GM12891 (cell line): Measurements from ENCODE around the gene FAM241B.

ENCODE experiments used
- DNase-seq: peaks from one replicate; pipeline ENCODE4 v3.0.0; 2011; ENCODE audit warnings: low spot score; ENCODE audit not compliant: insufficient read length
- FAIRE-seq: peaks from 2 replicates; lab custom pipeline; 2011; peaks lifted over from hg19 to GRCh38; lab: Jason Lieb, UNC
- PAX5 ChIP-seq: IDR thresholded peaks from 2 replicates; pipeline ENCODE4 v1.6.1; 2011; ENCODE audit warnings: low read length, moderate library complexity, mild to moderate bottlenecking; ENCODE audit not compliant: insufficient read depth, severe bottlenecking
- POLR2A ChIP-seq: IDR thresholded peaks from 2 replicates; pipeline ENCODE4 v1.6.1; 2011; ENCODE audit warnings: low read depth, low read length, control low read depth
- POLR2AphosphoS5 ChIP-seq: IDR thresholded peaks from 2 replicates; pipeline ENCODE4 v1.6.1; 2011; ENCODE audit warnings: low read depth, low read length, control low read depth
- POU2F2 ChIP-seq: IDR thresholded peaks from 2 replicates; pipeline ENCODE4 v1.6.1; 2011; ENCODE audit warnings: low read depth, mild to moderate bottlenecking, control low read depth, low read length, moderate library complexity
- SPI1 ChIP-seq: IDR thresholded peaks from 2 replicates; pipeline ENCODE4 v1.6.1; 2011; ENCODE audit warnings: low read depth, low read length, control low read depth
- TAF1 ChIP-seq: IDR thresholded peaks from 2 replicates; pipeline ENCODE4 v1.6.1; 2011; ENCODE audit warnings: low read depth, low read length, control low read depth

Gene FAM241B

DNA sequence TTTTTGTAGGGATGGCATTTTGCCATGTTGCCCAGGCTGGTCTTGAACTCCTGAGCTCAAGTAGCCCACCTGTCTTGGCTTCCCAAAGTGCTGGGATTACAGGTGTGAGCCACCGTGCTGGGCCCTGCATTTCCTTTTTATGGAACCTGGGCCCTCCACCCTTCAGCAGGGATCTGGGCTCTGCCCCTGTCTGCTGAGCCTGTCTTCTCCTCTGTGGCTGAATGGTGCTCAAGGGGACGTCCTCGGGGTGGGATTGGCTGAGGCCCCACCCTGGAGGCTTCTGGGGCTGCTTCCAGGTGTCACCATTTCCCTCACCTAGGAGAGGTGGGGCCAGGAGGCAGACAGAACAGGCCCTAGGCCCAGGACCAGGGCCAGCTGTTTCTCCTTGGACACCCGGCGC is 18.4 kb downstream of the FAM241B start:
- no peak for DNase-seq
- FAIRE-seq, result no peak

DNA sequence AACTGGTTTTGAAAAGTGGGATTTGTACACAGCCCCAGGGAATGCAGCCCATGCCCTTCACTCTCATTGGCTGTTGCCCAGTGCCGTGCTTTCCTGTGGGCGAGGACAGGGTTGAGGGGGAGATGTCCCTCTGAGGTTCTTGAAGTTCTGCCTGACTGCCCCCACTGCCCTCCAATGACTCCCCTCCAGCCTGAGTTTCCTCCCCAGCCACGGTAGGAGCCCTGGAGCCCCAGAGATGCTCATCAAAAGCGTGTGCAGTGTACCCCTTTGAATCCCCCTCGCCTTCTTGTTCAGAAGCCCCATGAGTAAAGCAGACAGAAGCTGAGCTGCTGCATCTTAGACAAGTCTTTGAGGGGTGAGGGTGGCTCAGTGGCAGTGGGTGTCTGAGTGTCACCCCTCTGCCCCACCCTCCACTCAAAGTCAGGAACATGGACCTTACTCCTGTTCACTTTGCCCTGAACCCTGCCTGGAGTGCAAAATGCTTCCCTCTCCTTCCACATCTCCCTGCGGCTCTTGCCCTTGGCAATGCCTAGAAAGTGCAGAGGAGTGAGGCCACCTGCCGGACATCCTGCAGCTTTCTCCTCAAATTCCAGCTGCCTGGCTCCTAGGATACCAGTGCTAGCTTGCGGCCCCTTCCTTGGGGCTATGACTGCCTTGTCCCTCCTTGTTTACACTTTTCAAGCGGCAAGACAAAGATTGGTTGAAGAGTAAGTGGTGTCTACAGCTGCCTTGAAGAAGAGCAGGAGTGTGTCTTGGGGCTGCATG is 19.9 kb downstream of the FAM241B start:
- no peak for DNase-seq
- no peak for TF ChIP-seq POU2F2
- no peak for TF ChIP-seq TAF1
- TF ChIP-seq PAX5, result no peak
- no peak for TF ChIP-seq POLR2A
- TF ChIP-seq SPI1, result no peak
- no peak for TF ChIP-seq POLR2AphosphoS5
- FAIRE-seq, result no peak

More for the DNA sequence above, 18.4 kb downstream of the FAM241B start:
- no peak for TF ChIP-seq POU2F2
- no peak for TF ChIP-seq POLR2AphosphoS5
- TF ChIP-seq TAF1, result no peak
- no peak for TF ChIP-seq SPI1
- TF ChIP-seq PAX5, result no peak
- TF ChIP-seq POLR2A, result no peak

DNA sequence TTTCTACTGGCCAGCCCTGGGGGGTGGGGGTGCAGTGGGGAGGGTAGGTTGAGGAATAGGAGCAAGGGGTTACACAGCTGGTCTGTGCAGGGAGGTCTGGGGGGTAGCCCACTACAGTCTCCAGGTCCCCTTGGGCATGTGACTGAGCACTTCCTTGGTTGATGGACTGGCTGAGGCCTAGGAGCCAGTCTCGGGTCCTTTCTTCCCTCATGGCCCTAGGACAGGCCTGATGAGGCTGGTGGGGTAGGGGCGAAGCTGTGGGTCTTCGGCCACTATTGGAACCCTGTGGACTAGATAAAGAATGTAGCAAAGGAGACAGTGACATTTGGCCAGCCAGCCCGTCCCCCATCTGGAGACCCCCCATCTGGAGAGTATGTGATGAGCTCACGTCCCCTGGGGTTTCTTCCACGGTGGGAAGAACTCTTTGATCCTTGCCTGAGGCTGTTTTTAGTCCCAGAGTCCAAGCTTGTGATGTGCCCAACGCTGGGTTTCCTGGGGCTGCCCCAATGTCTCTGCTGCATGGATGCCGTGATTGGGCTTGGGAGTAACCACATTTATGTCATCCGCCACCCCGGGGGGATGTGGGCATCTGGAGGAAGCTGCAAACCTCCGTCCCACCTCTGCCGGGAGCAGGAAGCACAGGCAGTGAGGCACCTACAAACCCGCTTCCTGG is 20.7 kb downstream of the FAM241B start:
- DNase-seq (no peak), FAIRE-seq (no peak)
- TF ChIP-seq POLR2A (no peak), POU2F2 (no peak), TAF1 (no peak)

DNA sequence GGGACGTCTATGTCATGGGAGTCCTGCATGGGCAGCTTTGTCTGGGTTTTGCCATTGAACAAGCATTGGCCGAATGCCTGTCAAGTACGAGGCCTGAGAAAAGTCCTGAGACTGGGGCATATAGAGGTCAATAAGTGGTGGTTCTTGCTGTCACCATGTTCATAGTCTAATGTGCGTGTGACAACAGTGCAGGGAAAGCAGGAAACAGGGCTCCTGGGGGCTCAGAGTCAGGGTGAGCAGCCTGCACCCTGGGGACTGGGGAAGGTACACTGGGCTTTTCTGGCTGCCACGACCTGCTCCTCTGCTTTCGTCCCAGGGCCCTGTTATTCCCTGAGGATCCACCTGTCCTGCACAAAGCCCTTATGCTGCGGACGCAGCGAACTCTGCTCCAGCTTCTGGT is 21.3 kb downstream of the FAM241B start:
- DNase-seq, result no peak
- TF ChIP-seq SPI1 (no peak), TAF1 (no peak), POU2F2 (no peak), POLR2AphosphoS5 (no peak), POLR2A (no peak), PAX5 (no peak)
- no peak for FAIRE-seq

DNA sequence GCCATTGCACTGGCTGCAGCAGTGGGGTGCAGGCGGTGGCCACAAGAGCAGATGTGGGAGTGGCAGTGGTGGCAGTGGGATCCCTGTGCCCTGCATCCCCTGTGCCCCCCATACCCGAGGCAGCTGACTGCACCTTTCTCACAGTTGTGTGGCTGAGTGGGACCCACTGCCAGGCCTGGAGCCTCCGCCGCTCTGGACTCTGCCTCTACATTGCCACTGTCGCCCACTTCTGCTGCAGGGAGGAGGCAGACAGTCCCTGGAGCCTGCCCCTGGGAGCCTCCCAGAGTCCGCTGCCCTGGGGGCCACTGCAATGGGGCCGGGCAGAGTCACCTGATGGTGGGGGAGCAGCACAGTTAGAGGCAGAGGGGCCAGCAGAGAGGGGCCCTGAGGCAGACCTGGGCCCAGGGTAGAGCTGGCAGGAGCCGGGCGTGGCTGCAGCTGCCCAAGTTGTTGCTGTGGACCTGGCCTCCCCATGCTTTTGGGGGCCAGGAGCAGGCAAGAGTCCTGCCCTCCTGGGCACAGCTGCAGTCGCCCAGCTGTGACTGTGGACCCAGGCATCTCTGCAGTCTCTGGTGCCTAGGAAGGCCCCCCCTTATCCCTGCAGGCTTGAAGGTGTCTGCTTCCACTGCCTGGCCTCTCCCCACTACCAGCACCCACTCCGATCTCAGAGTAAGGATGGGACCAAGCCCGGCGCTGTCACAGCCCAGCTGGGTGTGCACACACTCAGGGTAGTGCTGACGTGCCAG is 22.2 kb downstream of the FAM241B start:
- FAIRE-seq (no peak), DNase-seq (no peak)
- TF ChIP-seq POLR2A (no peak), POLR2AphosphoS5 (no peak), POU2F2 (no peak), TAF1 (no peak), PAX5 (no peak), SPI1 (no peak)

DNA sequence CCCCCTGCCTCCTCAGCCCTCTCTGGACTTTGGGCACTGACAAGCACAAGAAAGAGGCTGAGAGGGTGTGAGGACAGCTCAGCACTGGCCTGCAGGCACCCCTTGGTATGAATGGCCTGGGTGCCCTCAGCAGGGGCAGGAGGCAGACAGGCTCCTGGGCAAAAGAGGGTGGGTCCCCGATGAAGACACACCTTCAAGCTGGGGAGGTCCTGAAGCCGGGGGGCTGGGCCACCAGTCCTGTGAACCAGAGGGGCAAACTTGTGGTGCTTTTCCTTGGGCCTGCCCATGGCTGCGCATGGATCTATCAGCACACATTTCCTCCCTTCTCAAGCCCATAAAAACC is 22.8 kb downstream of the FAM241B start:
- no peak for FAIRE-seq
- TF ChIP-seq TAF1, result no peak
- no peak for DNase-seq

DNA sequence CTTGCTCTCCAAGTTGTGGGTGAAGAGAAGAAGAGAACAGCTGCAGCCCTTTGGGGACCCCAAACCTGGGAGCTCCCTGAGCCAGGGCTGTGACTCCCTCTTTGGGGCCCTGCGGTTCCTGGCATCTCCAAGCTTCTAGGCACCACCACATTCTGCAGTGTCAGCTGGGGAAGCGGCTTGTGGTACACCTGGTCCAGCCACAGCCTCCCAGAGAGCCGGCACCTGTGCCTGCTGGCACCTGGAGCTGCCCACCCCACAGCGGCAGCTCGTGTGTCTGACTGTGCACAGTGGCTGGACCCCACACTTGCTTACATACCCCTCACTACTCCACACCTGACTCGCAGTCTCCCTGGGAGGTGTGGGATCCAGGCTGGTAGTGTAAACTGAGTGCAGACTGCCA is 23.5 kb downstream of the FAM241B start:
- FAIRE-seq, result no peak

DNA sequence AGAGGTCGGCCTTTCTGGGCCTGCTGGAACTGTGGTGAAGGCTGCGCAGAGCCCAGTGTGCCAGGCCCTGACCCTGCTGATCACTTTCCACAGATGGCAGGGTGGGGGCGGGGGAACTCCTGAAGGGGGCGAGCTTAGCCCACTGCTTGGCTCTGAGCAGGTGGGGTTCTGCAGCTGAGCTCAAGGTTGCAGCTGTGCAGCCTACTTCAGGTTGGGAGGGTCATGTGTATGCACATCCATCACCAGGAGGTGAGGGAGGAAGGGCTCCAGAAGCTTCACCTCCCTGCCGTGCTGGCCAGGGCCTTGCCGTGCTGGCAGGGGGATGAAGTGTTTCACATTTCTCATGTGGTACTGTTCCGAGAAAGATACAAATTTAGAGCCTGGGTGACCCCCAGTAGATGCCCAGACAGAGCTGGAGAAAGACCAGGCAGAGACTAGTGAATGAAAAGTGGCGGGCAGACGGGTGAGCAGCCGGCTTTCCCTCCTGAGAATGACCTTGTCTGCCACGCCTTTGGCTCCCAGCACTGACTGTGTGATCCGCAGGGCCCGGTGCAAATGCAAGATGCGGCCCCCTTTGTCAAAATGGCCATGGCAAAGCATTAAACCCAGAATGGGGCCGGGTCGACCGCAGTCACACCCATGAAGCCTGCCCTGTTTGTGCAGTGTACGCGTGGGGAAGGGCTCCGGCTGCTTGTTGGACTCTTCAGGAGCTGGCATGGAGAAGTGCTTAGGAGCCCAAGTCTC is 25.2 kb downstream of the FAM241B start:
- FAIRE-seq (no peak), DNase-seq (no peak)
- TF ChIP-seq POLR2A (no peak), POU2F2 (no peak), POLR2AphosphoS5 (no peak), SPI1 (no peak), PAX5 (no peak), TAF1 (no peak)

More for the DNA sequence above, 23.5 kb downstream of the FAM241B start:
- DNase-seq, result no peak
- no peak for TF ChIP-seq PAX5
- TF ChIP-seq POLR2AphosphoS5, result no peak
- TF ChIP-seq TAF1, result no peak
- TF ChIP-seq POU2F2, result no peak
- TF ChIP-seq SPI1, result no peak
- no peak for TF ChIP-seq POLR2A

DNA sequence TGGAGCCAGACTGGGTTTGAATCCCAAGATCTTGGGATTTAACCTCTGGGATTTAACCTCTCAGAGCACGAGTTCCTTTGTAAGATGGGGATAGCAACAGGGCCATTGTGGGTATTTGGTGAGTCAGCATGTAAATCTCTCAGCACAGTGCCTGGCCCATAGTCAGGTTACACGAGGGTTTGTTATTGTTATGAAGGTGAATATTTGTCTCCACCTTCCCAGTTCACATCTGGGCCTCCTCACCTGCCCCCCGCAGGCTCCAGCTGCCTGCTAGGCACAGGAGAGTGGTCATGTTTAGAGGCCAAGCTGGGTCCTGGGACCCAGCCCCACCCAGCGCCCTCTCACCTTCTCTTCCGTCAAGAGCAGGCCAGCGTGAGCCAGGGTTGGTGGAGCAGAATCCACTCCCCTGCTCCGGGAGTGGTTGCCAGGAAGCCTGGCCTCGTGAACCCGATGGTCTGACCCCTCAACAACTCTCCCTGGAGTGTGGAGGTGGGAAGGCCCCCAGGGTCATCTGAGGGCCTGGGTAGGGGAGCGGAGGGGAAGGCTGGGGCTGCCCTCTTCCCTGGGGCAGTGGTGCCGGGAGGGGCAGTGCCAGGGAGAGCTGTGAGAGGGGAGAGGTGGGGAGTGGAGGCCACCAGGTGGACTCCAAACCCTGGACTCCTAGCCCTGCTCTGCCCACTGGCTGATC is 26.0 kb downstream of the FAM241B start:
- TF ChIP-seq POLR2AphosphoS5, result no peak
- TF ChIP-seq POLR2A, result no peak
- no peak for TF ChIP-seq POU2F2
- no peak for TF ChIP-seq SPI1
- no peak for TF ChIP-seq PAX5
- no peak for TF ChIP-seq TAF1
- FAIRE-seq (no peak), DNase-seq (no peak)
